COLO668 (cell line): Measurements from ENCODE around the gene KAZN.

Source experiments
- DNase-seq: peaks from one replicate; lab custom pipeline; 2025; ENCODE audit not compliant: unreplicated experiment; lab: John Stamatoyannopoulos, UW

KAZN gene

DNA sequence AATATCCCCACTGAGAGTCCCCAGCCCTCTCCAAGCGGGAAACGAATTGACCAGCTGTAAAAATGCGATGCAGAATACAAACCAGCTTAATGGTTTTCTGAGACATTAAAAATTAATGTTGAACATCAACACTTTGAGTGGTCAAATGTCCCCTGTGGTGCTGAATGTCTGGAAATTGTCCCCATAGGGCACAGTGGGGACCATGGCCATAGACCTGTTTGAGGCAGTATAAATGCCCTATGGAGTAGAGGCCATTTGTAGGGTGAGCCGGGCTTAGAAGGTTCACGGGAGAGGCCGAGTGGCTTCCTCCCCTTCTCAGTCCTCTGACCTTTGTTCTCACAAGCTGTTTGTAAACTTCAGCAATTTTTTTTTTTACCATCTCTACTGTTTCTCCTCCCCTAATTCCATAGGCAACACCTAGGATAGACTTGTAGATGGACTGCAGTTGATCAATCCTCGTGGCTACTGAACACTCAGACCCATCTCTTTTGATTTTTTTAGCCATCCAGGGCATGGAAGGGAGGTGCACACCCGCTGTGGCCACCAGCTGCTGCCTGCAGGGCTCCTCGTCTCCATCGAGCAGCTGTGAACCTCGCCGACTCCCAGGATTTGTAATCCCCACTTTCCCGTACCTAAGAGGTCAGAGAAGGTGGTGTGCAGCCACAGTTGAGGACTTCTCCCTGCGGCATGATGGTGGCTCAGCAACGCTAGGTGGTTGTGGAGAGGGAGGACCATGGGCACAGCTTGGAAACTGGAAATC is 41.0 kb downstream of the KAZN start:
- DNase-seq = no peak

DNA sequence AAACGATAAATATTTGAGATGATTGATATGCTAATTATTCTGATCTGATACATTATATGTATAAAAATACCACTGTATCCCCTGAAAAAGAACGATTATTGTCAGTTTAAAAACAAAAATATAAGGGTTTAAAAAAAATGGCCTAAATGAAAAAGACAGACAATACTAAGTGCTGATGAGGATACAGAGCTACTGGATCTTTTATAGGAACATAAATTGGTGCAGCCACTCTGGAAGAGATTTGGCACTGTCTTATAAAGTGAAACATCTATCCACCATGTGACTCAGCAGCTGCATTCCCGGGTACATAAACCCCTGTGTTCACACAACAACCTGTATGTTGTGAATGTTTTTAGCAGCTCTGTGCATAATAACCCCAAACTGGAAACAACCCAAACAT is 44.2 kb downstream of the KAZN start:
- no peak for DNase-seq

GRCh38 chr1:14646973-14647372 is 48.5 kb downstream of the KAZN start:
- no peak for DNase-seq

DNA sequence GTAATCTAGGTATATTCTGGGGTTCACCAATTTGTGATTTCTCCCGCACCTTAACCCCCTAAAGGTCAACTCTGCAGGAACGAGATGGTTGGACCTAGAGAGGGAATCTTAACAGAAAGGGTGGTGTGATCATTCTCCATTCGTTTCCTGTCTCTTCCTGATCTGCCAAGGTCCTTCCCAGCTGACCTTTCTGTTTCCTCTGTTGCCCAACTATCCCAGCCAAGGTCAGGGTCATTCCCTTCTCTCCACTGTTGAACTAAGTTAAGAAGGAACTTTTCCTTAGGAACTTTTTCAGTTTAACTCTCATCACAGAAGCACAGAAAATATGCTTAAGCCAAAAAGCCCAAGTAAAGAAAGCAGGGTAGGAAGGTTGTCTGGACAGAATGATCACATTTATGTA is 49.3 kb downstream of the KAZN start:
- no peak for DNase-seq

GRCh38 chr1:14648391-14648790 is 49.9 kb downstream of the KAZN start:
- DNase-seq = no peak

DNA sequence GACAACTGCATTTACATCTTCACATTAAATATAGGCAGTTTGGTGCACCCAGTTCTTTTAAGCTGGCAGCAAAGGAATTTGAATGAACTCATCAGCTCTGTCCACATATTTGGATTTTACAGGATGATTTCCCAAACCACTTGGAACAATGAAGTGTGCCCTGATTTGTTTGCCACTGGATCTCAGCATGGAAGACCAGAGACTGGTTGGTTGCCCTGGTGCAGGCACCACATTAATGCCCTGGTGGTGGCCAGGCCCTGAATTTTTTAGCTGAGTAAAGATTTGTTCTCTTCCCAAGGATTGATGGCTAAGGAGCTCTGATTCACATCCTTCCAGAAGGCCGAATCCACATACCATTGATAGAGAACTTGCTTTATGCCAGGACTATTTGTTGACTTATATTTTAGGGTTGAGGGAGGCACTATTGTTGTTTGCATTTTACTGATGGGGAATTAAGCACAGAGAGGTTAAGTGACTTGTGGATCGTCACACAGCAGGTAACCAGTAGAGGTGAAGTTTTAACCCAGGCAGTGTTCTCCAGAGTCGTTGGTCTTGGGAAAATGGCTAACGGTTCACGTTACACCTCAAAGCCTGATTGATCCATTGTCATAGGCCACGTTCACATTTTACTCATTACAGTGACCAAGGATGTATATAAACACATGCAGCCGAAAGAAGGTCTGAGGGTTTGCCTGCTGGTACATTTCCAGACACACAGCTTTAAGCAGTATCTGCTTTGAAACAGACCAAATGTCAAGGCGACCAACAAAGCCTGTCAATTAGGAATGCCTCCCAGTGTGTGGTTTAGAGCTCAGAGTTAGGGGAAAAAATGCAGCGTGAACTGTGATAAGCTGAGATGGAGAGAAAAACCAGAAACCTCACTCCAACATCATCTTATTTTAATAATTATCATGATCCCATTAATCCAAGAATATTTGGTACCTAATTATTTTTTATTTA is 50.7 kb downstream of the KAZN start:
- no peak for DNase-seq

DNA sequence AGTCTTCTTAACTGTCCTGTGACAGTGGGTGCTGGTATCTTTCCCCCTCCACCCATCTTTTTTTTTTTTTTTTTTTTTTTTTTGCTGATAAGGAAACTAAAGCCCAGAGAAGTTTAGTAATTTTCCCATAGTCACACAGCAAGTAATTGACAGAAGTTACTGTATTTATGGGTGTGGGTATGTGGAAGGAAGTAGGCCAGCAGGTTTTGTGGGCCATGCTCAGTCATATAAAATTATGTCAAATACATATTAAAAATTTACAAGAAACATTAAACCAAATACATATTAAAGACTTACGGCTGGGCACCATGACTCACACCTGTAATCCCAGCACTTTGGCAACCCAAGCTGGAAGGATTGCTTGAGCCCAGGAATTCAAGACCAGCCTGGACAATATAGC is 51.5 kb downstream of the KAZN start:
- no peak for DNase-seq

- DNase-seq = no peak
These were observed 52.5 kb downstream of the KAZN start for GRCh38 chr1:14650951-14651350.

GRCh38 chr1:14652840-14653239 is 54.4 kb downstream of the KAZN start:
- no peak for DNase-seq

GRCh38 chr1:14653461-14653960 is 55.0 kb downstream of the KAZN start:
- DNase-seq = no peak

DNA sequence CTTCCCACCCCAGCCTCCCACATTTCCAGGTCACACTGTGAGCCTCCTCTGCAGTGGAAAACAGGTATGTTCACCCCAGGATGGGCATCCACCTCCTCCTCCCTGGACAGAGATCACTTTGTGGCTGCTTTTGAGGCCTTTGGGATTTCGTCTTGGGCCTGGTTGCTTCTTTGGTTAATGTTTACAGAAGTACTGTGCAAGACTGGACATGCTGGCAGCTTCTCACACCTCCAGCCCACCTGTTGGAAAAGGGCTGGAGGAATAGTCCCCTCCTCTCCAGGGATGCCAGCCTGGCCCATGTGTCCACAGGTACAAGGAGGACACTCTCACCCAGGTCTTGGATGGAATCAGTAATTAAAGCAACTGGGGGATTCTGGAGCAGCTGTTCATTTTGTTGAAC is 56.1 kb downstream of the KAZN start:
- no peak for DNase-seq

DNA sequence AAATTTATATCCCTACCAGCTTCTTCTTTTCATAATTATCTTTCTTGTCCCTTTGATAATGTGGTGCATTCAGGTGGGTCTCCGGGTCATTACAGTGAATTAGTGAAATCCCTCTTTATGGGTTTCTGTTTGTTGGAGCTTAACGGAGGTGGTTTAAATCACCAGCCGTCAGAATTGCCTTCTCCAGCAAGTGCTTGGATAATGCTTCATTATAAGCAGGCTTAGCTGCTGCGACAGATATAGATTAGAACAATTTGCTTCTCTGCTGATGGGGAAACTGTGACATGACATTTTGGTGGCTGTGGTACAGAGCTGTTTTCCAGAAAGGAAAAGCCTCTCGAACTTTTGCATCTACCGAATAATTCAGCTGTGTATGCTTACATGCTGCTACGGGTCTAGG is 56.9 kb downstream of the KAZN start:
- DNase-seq = no peak

GRCh38 chr1:14656384-14656937 is 58.0 kb downstream of the KAZN start:
- DNase-seq = no peak

GRCh38 chr1:14658642-14659041 is 60.2 kb downstream of the KAZN start:
- no peak for DNase-seq

GRCh38 chr1:14659913-14660312 is 61.4 kb downstream of the KAZN start:
- no peak for DNase-seq

- no peak for DNase-seq
These were observed 62.3 kb downstream of the KAZN start for GRCh38 chr1:14660801-14661200.

- no peak for DNase-seq
These were observed 62.7 kb downstream of the KAZN start for GRCh38 chr1:14661222-14661621.

GRCh38 chr1:14662116-14662515 is 63.6 kb downstream of the KAZN start:
- DNase-seq = no peak

DNA sequence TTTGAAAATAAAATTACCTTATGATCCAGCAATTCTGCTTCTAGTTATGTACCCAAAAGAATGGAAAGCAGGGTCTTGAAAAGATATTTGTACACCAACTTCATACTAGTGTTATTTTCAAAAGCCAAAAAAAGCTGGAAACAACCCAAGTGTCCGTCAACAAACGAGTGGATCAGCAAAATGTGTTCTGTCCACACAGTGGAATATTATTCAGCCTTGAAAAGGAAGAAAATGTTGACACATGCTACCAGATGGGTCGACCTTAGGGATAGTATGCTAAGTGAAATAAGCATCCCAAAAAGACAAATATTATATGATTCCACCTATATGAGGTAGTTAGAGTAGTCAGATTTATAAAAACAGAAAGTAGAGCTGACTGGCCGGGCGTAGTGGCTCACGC is 65.3 kb downstream of the KAZN start:
- DNase-seq = no peak

DNA sequence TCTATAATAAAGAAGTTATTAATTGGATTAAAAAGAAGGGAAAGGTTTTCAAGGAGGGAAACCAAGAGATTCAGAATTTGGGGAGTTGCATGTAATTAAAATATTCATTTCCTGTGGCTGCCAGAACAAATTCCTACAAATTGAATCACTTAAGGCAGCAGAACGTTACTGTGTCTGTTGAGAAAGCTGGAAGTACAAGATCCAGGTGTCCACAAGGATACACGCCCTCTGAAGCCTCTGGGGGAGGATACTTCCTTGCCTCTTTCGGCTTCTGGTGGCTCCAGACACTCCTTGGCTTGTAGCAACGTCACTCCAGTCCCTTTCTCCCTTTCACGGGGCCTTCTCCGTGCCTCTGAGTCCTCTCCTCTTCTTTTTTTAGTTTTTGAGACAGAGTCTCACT is 67.9 kb downstream of the KAZN start:
- no peak for DNase-seq

- no peak for DNase-seq
These were observed 68.6 kb downstream of the KAZN start for GRCh38 chr1:14666962-14667650.
